Sigmoid colon (tissue), 4 donors: Measurements from ENCODE around the gene ZNF440.

Source experiments
- CTCF ChIP-seq, 4 experiments: fragments of 450-650 bp in 3 of 4; fragments of 200-600 bp in 1 of 4; IDR thresholded peaks; one replicate each; pipeline ENCODE4 v1.5.1; 2016 to 2019; ENCODE audit warnings: antibody characterized with exemption in 4 of 4, mild to moderate bottlenecking in 3 of 4, moderate library complexity in 2 of 4
- POLR2A ChIP-seq, 2 donors: fragments of 450-650 bp; IDR thresholded peaks; one replicate each; pipeline ENCODE4 v1.6.1; 2016; ENCODE audit warnings: antibody characterized with exemption in 2 of 2, mild to moderate bottlenecking in 2 of 2, moderate library complexity in 2 of 2
- POLR2AphosphoS5 ChIP-seq, 4 donors: sonication (generic); formaldehyde crosslinking; IDR thresholded peaks; one replicate each; pipeline ENCODE4 v1.6.1; 2017; ENCODE audit warnings: antibody characterized with exemption in 4 of 4

GRCh38 chr19:11781295-11782057 lies 32.6 kb upstream of the ZNF440 start:
- no peak for TF ChIP-seq CTCF (IDR thresholded peaks at IDR 0.05)
- no peak for TF ChIP-seq POLR2AphosphoS5 (IDR thresholded peaks at IDR 0.05)
- no peak for TF ChIP-seq POLR2A (IDR thresholded peaks at IDR 0.05)
